CD14-positive monocyte (primary cell): ENCODE results near the gene DPM2. TPM values are rescaled to one million over a fixed set of nuclear protein-coding genes. Genes with fewer than 3 reads are reported as not detected.

ENCODE experiments used
- DNase-seq, 3 donors: peaks; one replicate each; pipeline ENCODE4 v3.0.0-alpha.2; 2011 to 2022
- H2AFZ ChIP-seq: 2 replicates; pipeline ENCODE4 v1.6.0; 2012; ENCODE audit warnings: mild to moderate bottlenecking, low read depth, low read length, inconsistent platforms; ENCODE audit not compliant: insufficient read depth, poor library complexity, severe bottlenecking
- H3K27ac ChIP-seq, 2 donors: 1 replicate in 1 of 2; 2 replicates in 1 of 2; pipeline ENCODE4 v1.5.1; 2012 to 2013; ENCODE audit warnings: low read length in 2 of 2, control low read depth in 1 of 2, inconsistent platforms in 1 of 2, low read depth in 1 of 2, mild to moderate bottlenecking in 1 of 2
- H3K27me3 ChIP-seq, 2 donors: one replicate each; pipeline versions ENCODE4 v1.6.0 to v1.6.1; 2011 to 2013; ENCODE audit warnings: low read length in 2 of 2; ENCODE audit not compliant: control insufficient read depth in 2 of 2, insufficient read depth in 2 of 2
- H3K36me3 ChIP-seq, 2 donors: replicated peaks in 1 of 2; 1 replicate in 1 of 2; 2 replicates in 1 of 2; pipeline versions ENCODE4 v1.5.1 to v1.6.1; 2012 to 2013; ENCODE audit warnings: low read length in 2 of 2, control low read depth in 1 of 2, inconsistent platforms in 1 of 2, mild to moderate bottlenecking in 1 of 2; ENCODE audit not compliant: insufficient read depth in 2 of 2, control insufficient read depth in 1 of 2
- H3K4me1 ChIP-seq, 2 donors: 1 replicate in 1 of 2; 2 replicates in 1 of 2; pipeline versions ENCODE4 v1.5.1 to v1.6.1; 2012 to 2013; ENCODE audit warnings: low read length in 2 of 2, control low read depth in 1 of 2, inconsistent platforms in 1 of 2, mild to moderate bottlenecking in 1 of 2, moderate library complexity in 1 of 2; ENCODE audit not compliant: insufficient read depth in 2 of 2, control insufficient read depth in 1 of 2
- H3K4me2 ChIP-seq: replicated peaks from 2 replicates; pipeline ENCODE3; 2012; ENCODE audit warnings: low read length, moderate library complexity, mild to moderate bottlenecking; ENCODE audit not compliant: poor library complexity, severe bottlenecking; ENCODE audit errors: extremely low read depth
- H3K4me3 ChIP-seq, 3 experiments: fragments of 200-600 bp in 1 of 3; sonication (generic) in 1 of 3; replicated peaks in 1 of 3; 1 replicate in 2 of 3; 2 replicates in 1 of 3; pipeline ENCODE4 v1.5.1; 2011 to 2013; ENCODE audit warnings: low read length in 3 of 3, mild to moderate bottlenecking in 3 of 3, control low read depth in 2 of 3, low read depth in 2 of 3, inconsistent platforms in 1 of 3, moderate library complexity in 1 of 3
- H3K79me2 ChIP-seq: 2 replicates; pipeline ENCODE4 v1.6.0; 2012; ENCODE audit warnings: mild to moderate bottlenecking, control low read depth, inconsistent platforms, low read length, moderate library complexity; ENCODE audit not compliant: insufficient read depth
- H3K9ac ChIP-seq: 2 replicates; pipeline ENCODE4 v1.6.0; 2017; ENCODE audit warnings: low read length, mild to moderate bottlenecking; ENCODE audit not compliant: insufficient read depth, poor library complexity, severe bottlenecking
- H3K9me3 ChIP-seq, 2 donors: replicated peaks in 1 of 2; 1 replicate in 1 of 2; 2 replicates in 1 of 2; pipeline versions ENCODE4 v1.5.1 to v1.6.1; 2012 to 2013; ENCODE audit warnings: low read length in 2 of 2, control low read depth in 1 of 2; ENCODE audit not compliant: control insufficient read depth in 1 of 2, insufficient read depth in 1 of 2
- H4K20me1 ChIP-seq: 2 replicates; pipeline ENCODE4 v1.6.0; 2012; ENCODE audit warnings: mild to moderate bottlenecking, low read length, control low read depth, moderate library complexity; ENCODE audit not compliant: insufficient read depth
- H3K27ac Mint-ChIP-seq, 7 donors: one replicate each; pipeline ENCODE4 v1.8.0; 2020; ENCODE audit warnings: mild to moderate bottlenecking in 7 of 7, mixed read lengths in 7 of 7, moderate library complexity in 6 of 7, inconsistent platforms in 2 of 7
- H3K27me3 Mint-ChIP-seq, 3 donors: one replicate each; pipeline ENCODE4 v1.8.0; 2021 to 2022; ENCODE audit warnings: low read depth in 3 of 3, mild to moderate bottlenecking in 3 of 3, mixed read lengths in 3 of 3, moderate library complexity in 3 of 3, inconsistent platforms in 1 of 3
- H3K36me3 Mint-ChIP-seq, 2 donors: one replicate each; pipeline ENCODE4 v1.8.0; 2020; ENCODE audit warnings: mixed read lengths in 2 of 2, inconsistent platforms in 1 of 2, mild to moderate bottlenecking in 1 of 2
- H3K4me1 Mint-ChIP-seq: one replicate; pipeline ENCODE4 v1.8.0; 2020; ENCODE audit warnings: mild to moderate bottlenecking, mixed read lengths
- H3K4me3 Mint-ChIP-seq, 2 donors: one replicate each; pipeline ENCODE4 v1.8.0; 2020; ENCODE audit warnings: mild to moderate bottlenecking in 2 of 2, mixed read lengths in 2 of 2, moderate library complexity in 1 of 2
- H3K9me3 Mint-ChIP-seq, 7 donors: one replicate each; pipeline ENCODE4 v1.8.0; 2020 to 2022; ENCODE audit warnings: mixed read lengths in 7 of 7, mild to moderate bottlenecking in 6 of 7, moderate library complexity in 6 of 7, inconsistent platforms in 2 of 7
- CTCF ChIP-seq: fragments of 200-600 bp; IDR thresholded peaks from one replicate; pipeline ENCODE4 v1.8.0; 2022; ENCODE audit warnings: antibody characterized with exemption, mild to moderate bottlenecking
- WGBS: methylation state at CpG from one replicate; pipeline ENCODE4 v1.1.5; 2013; ENCODE audit warnings: missing lambda C conversion rate; ENCODE audit not compliant: insufficient coverage; 5-methylcytosine and 5-hydroxymethylcytosine counted together
- intact Hi-C, 2 donors: fragments of 100-400 bp; cut with micrococcal nuclease; formaldehyde crosslinking; loops; one replicate each; pipeline versions ENCODE4 v1.15.0 to v1.15.1; 2023
- polyA plus RNA-seq, 3 donors: library from polyadenylated mRNA; depleted of rRNA in 1 of 3; unstranded in 2 of 3; stranded (reverse) in 1 of 3; fragments of 300-500 nt in 2 of 3; fragments of >200 nt in 1 of 3; fragmentation: Illumina TruSeq in 2 of 3; gene quantifications; 1 replicate in 2 of 3; 2 replicates in 1 of 3; pipeline ENCODE4 v1.2.3, GENCODE V29; 2012 to 2021

DPM2 gene
- polyA plus RNA-seq, 3 donors, result 22.4 to 28.7 (median 25.4) TPM

DNA sequence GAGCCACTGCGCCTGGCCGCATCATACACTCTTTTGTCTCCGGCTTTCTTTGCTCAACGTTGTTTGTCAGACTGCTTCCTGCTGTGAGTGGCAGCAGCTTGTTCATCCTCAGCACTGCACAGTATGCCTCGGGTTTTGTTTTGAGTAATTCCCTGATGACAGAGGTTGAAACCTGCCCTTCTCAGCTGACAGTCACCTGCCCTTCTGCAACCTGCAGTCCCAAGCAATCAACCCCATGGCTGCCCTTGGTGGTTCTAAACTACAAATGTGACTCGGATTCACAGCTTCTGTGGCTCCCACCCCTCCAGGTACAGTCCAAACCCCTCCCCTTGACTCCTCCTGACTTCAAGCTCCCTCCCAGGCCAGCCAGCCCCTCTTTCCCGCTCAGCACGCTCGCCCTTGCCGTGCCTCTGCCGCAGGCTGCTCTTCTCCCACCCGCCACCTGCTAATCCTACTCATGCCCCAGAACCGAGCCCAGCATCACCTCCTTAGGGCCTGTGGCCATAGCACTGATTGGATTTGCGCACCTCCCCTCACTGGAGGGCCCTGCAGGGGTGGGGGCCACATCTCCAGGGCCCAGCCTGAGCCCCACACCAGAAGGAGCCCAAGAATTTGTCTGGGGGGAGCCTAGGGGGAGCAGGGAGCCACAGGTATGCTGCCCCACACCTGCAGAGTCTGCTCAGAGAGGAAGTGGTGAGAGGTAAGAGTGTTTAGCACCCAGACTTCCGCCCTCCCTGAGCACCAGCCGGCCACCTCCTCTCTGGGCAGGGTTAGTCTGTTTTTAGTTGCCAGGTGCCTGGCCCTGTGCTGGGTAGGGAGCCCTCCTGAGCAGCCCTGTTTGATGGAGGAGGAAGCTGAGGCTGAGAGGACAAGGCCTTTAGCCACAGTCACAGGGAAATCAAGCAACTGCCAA is 33.0 kb upstream of the DPM2 start:
- Histone ChIP-seq H3K27ac (no peak overlapping the region), H4K20me1 (no peaks in the 10 kb centered on the region), H3K9me3 (no peaks in the 10 kb centered on the region), H2AFZ (no peak overlapping the region), H3K9ac (no peak overlapping the region), H3K4me1 (peaks cover 14 to 34% of the 10 kb centered on the region in 2 donors), H3K4me2 (no peak overlapping the region), H3K79me2 (no peaks in the 10 kb centered on the region), H3K27me3 (no peaks in the 10 kb centered on the region), H3K36me3 (no peaks in the 10 kb centered on the region), H3K4me3 (no peak overlapping the region)
- no peak for DNase-seq
- H3K36me3 Mint-ChIP-seq, result peaks cover 0 to 2% of the 10 kb centered on the region in 2 donors
- H3K27ac Mint-ChIP-seq, result peak overlapping the region in 1 of 7 donors; percentile 75
- intact Hi-C loops, result no loop called here
- H3K4me1 Mint-ChIP-seq, result peaks cover 42% of the 10 kb centered on the region
- H3K9me3 Mint-ChIP-seq, result peaks cover 0 to 2% (median 0%) of the 10 kb centered on the region in 7 donors
- peak overlapping the region in 1 of 2 donors; percentile 20 for H3K4me3 Mint-ChIP-seq
- peaks cover 2 to 8% (median 7%) of the 10 kb centered on the region in 3 donors for H3K27me3 Mint-ChIP-seq
- no peak for TF ChIP-seq CTCF
- 73% methylated on average over 14 of the region's 16 CpGs for WGBS

DNA sequence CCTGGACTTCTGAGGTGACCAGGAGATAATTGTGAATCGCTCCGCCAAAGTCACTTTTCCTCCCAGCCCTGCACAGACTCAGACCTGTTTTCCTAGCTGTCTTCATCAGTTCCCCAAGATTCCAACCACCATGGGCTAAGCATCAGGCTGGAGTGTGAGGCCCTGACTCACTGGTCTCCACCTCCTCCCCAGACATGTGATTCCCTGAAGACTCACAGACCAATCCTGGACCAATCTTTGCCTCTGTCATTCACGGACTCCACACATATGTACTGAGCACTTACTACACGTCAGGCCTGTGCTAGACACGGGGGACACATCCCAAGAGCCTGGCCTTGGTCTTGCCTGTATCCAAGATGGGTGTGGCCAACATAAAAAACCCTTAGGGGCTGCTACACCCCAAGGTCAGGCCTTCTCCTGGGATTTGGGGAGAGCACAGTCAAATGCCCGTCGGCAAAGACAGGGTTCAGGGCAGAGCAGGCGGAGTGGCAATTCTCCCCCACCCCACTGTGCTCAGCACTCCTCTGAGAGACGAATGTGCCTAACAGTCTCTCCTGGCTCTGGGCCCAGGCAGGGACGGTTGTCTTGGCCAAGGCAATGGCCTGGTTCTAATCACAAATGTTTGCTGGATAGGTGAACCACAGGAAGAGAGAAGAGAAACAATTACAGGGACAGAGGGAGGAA is 31.2 kb upstream of the DPM2 start:
- no peak overlapping the region for H3K9ac ChIP-seq
- DNase-seq, result no peak
- H3K27me3 ChIP-seq, result no peaks in the 10 kb centered on the region
- H3K9me3 Mint-ChIP-seq, result peaks cover 0 to 2% (median 0%) of the 10 kb centered on the region in 7 donors
- peaks cover 2 to 8% (median 4%) of the 10 kb centered on the region in 3 donors for H3K27me3 Mint-ChIP-seq
- TF ChIP-seq CTCF, result no peak
- intact Hi-C loops, result no loop called here
- no peak overlapping the region for H3K4me2 ChIP-seq
- no peaks in the 10 kb centered on the region for H4K20me1 ChIP-seq
- no peak overlapping the region for H3K4me3 Mint-ChIP-seq
- 90% methylated on average over 6 of the region's 10 CpGs for WGBS
- H3K9me3 ChIP-seq, result no peaks in the 10 kb centered on the region
- no peak overlapping the region for H2AFZ ChIP-seq
- no peak overlapping the region for H3K27ac ChIP-seq
- no peak overlapping the region for H3K4me3 ChIP-seq
- H3K36me3 ChIP-seq, result no peaks in the 10 kb centered on the region
- peak overlapping the region in 1 of 7 donors; percentile 78 for H3K27ac Mint-ChIP-seq
- peaks cover 47% of the 10 kb centered on the region for H3K4me1 Mint-ChIP-seq
- peaks cover 21 to 40% of the 10 kb centered on the region in 2 donors for H3K4me1 ChIP-seq
- H3K36me3 Mint-ChIP-seq, result peaks cover 0 to 2% of the 10 kb centered on the region in 2 donors
- H3K79me2 ChIP-seq, result no peaks in the 10 kb centered on the region
